ENCODE measurements around the gene KCNK4.
"Not testable (repeated sequence)": the region's sequence is repeated elsewhere in the genome, so short reads cannot be mapped to it uniquely, and the experiment has no call there.

KCNK4 gene

DNA sequence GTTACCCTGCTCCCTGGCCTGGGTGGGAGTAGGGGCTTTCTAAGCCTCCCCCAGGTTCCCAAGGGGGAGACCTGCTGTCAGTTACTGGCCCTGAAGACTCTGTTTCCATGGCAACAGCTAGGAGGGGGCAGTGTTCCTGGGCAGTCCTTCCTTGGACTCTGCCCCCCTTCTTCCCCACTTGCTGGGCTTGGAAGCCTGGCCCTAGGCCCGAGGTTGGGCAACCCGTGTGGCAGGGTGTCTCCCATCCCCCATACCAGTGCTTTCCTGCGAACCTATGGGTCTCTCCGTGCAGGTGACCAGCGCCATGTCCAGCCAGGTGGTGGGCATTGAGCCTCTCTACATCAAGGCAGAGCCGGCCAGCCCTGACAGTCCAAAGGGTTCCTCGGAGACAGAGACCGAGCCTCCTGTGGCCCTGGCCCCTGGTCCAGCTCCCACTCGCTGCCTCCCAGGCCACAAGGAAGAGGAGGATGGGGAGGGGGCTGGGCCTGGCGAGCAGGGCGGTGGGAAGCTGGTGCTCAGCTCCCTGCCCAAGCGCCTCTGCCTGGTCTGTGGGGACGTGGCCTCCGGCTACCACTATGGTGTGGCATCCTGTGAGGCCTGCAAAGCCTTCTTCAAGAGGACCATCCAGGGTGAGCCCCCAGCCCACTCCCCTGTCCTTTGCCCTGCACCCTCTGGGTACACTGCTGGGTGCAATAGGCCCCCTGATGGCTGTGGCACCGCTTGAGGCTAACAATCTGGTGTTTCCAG, 15.9 kb downstream of the KCNK4 start:
- DNase-seq (ENCODE audit: low read depth): peak; percentile 59

DNA sequence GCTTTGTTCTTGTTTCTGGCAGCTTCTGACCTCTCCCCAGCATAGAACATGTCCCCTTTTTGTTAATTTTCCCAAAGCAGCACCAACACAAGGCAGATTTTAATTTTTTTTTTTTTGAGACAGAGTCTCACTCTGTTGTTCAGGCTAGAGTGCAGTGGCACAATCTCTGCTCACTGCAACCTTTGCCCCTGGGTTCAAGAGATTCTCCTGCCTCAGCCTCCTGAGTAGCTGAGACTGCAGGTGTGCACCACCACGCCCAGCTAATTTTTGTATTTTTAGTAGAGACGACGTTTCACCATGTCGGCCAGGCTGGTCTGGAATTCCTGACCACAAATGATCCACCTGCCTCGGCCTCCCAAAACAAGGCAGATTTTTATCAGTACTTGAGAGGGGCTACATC, 16.7 kb downstream of the KCNK4 start:
- not testable (repeated sequence) for DNase-seq (ENCODE audit: low read depth)

DNA sequence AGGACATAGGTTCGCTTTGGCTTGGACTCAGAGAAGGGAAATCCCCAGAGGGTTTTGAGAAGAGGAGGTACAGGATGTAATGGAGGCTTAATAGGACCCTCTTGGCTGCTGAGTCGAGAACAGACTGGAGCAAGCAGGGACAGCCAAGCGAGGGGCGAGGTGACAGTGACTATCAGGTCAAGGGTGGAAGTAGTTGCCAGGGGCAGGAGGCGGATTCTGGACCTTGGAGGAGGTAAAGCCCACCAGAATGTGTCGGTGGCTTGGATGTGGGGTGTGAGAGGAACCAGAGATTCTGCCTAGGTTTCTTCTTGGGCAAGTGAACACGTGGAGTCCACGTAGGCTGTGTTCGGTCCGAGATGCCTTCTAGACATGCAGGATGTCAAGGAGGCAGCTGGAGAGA, 21.8 kb downstream of the KCNK4 start:
- no peak for DNase-seq (ENCODE audit: low read depth)

DNA sequence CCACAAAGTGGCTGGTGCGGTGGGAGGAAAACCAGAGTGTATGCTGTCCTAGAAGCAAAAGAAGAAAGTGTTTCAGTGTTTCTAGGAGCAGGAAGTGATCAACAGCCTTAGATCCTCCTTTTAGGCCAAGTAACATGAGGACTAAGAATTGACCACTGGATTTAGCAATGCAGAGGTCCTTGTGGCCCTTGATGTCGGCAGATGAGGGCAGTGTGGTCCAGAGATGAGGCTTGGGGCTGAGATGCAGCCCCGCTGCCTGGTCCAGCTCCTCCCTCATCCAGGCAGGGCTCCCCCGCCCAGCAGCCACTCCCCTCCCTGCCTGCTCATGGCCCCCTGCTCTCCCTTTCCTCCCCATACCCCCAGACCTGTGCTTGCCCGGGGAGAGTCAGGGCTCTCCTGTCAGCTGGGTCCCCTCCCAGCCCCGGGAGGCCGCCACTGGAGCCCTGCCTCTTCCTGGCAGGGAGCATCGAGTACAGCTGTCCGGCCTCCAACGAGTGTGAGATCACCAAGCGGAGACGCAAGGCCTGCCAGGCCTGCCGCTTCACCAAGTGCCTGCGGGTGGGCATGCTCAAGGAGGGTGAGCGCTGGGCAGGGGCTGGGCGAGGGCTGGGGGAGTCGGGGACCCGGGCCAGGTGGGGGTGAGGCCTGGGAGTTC, 22.5 kb downstream of the KCNK4 start:
- peak; percentile 50 for DNase-seq (ENCODE audit: low read depth)

DNA sequence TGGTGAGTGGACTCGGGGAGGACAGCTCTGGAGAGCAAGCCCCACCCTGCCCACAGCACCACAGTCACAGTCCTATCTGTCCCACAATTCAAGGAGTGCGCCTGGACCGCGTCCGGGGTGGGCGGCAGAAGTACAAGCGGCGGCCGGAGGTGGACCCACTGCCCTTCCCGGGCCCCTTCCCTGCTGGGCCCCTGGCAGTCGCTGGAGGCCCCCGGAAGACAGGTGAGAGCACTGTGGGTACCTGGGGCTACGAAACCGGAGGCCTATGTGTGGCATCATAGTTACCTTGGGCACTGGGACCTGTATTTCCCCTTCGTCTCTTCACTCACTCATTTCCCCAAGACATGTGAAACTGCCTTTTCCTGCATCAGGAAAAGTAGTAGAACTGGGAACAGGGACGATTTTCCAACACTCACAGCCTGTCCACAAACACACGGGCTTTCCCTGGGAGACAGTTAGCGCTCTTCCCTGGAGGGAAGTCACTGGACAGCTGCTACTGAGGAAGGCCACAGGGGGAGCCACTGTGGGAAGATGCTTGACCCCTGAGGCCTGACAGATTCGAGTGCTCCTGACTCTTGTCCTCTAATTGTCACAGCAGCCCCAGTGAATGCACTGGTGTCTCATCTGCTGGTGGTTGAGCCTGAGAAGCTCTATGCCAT, 23.2 kb downstream of the KCNK4 start:
- no peak for DNase-seq (ENCODE audit: low read depth)

DNA sequence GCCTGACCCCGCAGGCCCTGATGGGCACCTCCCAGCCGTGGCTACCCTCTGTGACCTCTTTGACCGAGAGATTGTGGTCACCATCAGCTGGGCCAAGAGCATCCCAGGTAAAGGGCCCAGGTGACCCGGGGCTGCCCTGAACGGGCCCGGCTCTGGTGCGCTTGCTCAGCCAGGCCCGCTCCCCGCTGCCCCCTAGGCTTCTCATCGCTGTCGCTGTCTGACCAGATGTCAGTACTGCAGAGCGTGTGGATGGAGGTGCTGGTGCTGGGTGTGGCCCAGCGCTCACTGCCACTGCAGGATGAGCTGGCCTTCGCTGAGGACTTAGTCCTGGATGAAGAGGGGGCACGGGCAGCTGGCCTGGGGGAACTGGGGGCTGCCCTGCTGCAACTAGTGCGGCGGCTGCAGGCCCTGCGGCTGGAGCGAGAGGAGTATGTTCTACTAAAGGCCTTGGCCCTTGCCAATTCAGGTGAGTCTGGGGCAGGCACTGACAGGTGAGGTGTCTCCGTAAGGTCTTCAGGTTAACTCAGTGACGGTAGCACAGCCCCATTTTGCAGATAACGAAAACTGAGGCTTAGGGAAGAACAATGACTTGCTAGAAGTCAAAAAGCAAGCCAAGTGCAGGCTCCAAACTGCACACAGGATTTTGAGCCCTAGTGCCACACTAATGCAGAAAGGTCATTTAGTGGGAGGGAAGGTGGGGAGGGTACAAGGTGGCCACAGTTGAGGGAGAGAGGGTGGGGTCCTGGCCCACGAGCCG, 23.9 kb downstream of the KCNK4 start:
- DNase-seq (ENCODE audit: low read depth): no peak

DNA sequence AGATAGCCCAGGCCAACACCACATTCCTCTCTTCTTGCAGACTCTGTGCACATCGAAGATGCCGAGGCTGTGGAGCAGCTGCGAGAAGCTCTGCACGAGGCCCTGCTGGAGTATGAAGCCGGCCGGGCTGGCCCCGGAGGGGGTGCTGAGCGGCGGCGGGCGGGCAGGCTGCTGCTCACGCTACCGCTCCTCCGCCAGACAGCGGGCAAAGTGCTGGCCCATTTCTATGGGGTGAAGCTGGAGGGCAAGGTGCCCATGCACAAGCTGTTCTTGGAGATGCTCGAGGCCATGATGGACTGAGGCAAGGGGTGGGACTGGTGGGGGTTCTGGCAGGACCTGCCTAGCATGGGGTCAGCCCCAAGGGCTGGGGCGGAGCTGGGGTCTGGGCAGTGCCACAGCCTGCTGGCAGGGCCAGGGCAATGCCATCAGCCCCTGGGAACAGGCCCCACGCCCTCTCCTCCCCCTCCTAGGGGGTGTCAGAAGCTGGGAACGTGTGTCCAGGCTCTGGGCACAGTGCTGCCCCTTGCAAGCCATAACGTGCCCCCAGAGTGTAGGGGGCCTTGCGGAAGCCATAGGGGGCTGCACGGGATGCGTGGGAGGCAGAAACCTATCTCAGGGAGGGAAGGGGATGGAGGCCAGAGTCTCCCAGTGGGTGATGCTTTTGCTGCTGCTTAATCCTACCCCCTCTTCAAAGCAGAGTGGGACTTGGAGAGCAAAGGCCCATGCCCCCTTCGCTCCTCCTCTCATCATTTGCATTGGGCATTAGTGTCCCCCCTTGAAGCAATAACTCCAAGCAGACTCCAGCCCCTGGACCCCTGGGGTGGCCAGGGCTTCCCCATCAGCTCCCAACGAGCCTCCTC, 24.8 kb downstream of the KCNK4 start:
- not testable (repeated sequence) for DNase-seq (ENCODE audit: low read depth)

DNA sequence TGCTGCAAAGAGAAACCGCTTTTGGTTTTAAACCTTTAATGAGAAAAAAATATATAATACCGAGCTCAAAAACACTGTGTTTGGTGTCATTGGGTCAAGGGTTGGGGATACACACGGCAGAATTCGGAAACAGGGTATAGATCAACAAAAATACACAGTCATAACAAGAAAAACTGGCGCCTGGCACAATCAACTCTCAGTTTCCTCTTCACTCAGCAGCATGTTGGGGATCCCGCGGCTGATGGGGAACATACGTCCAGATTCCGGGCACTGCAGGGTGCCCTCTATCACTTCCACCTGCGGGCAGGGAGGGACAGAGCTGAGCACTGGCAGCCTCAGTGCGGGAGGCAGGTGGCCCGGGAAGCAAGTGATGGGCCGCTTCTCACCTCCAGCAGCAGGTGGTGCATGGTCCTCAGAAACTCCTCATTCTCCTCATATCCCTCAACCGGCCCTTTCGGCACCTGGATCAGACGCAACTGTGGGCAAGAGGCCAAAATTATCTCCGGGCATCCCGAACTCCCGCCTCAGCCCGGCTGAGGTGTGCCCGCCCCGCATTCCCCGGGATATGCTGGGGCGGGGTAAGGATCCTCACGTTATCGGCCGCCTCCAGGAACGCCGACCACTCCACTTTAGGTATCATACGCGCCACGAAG, 25.7 kb downstream of the KCNK4 start:
- no peak for DNase-seq (ENCODE audit: low read depth)

DNA sequence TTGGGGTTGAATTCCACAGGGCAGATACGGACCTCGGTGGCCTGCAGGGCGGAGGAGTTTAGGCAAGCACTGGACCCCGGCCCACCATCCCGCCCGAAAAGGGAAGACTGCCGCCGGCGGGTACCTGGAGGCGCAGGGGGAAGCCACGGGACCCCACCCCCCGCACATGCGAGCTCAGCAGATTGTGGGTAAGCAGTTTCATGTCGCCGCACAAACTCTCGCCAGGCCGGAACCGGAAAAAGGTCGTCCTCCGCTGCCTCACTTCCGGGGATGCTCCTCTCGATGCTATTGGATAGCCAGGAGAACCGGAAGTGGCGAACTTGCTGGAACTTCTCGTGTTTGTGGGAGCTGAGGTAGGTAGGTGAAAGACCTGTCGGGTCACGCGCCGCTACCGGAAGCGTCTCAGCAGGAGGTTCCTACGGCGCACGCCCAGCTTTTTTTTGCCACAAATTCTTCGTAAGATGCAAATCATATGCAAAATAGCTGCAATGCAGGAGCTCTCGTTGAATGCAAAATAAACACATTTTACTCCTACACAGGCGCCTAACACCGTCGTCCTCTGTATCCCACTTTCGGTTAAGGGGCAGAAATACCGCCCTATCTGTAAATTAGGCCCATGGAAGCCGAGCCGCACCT, 26.3 kb downstream of the KCNK4 start, which contains the start of gene TRMT112:
Gene TRMT112 (minus strand): TSS at position 235 of the 636 bp plus-strand sequence. CDS start 33 bp downstream, at position 202.
- peak; percentile 96 for DNase-seq (ENCODE audit: low read depth)

DNA sequence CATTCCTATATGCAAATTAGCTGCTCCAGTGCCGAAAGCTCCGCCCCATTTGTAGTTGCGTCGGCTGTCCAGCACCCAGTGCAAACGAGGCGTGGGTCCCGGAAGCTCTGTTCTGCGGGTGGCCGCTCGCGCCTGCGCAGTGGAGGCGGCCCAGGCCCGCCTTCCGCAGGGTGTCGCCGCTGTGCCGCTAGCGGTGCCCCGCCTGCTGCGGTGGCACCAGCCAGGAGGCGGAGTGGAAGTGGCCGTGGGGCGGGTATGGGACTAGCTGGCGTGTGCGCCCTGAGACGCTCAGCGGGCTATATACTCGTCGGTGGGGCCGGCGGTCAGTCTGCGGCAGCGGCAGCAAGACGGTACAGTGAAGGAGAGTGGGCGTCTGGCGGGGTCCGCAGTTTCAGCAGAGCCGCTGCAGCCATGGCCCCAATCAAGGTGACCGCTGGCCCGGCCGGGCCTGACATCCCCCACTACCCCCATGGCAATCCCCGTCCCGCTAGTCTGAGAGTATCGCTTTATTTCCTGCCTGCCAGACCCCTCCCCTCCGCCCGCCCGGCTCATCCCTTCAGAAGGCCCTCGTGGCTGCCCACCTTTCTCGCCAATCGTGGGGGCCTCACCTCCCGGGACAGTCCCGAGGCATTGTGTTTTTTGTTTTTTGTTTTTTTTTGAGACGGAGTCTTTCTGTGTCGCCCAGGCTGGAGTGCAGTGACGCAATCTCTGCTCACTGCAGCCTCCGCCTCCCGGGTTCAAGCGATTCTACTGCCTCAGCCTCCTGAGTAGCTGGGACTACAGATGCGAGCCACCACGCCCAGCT, 27.1 kb downstream of the KCNK4 start, which contains the start of gene PRDX5:
Gene PRDX5 (plus strand): TSS at position 161 of the 805 bp plus-strand sequence. CDS start 95 bp downstream, at position 256.
- peak; percentile 97 for DNase-seq (ENCODE audit: low read depth)

DNA sequence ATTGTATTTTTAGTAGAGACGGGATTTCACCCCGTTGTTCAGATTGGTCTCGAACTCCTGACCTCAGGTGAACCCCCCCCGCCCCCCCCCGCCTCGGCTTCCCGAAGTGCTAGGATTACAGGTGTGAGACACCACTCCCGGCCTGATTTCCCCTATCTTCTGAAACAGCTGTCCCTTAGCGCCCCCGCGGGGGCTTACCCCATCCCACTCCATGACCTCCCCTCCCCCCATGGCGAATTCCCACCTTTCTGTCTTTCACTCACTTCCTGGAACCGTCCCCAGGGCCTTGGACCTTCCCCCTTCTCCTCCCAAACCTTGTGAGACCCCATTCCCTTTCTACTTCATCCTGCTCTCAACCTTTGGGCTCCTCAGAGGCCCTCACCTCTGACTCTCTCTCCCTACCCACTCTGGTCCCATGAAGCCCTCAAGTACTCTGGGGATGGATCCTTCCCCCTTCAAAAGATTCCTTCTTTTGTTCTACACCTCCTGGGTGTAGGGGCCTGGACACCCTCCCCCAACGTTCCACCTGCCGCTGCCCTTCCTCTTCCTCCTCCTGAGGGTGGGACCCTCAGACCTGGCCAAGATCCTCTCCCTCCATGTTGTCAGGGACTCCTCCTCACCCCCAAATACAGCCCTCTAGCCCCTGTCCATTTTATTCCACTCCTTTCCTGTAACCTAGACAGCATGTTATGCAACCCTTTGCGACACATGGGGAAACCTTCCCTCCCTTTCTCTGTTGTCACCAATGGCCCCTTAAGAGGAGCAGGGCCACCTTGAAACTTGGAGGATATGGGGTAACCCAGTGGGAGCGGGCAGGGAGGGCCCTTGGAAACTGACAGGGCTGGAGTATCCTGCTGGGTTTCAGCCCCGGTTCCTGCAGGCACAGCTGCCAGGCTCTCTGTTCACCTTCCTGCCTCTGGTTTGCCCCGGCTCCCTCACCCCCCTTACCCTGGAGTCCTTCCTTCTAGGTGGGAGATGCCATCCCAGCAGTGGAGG, 28.0 kb downstream of the KCNK4 start:
- no peak for DNase-seq (ENCODE audit: low read depth)

DNA sequence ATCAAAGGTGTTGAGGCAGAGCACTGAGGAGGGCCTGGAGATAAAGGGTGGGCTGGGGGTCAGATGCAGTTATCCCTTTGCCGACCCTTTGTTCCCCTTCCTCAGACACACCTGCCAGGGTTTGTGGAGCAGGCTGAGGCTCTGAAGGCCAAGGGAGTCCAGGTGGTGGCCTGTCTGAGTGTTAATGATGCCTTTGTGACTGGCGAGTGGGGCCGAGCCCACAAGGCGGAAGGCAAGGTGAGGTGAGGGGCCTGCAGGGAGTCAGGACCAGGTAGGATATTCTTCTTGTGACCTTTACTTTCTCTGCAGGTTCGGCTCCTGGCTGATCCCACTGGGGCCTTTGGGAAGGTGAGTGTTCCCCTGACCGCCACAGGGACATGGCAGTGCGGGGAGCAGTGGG, 29.5 kb downstream of the KCNK4 start:
- no peak for DNase-seq (ENCODE audit: low read depth)

DNA sequence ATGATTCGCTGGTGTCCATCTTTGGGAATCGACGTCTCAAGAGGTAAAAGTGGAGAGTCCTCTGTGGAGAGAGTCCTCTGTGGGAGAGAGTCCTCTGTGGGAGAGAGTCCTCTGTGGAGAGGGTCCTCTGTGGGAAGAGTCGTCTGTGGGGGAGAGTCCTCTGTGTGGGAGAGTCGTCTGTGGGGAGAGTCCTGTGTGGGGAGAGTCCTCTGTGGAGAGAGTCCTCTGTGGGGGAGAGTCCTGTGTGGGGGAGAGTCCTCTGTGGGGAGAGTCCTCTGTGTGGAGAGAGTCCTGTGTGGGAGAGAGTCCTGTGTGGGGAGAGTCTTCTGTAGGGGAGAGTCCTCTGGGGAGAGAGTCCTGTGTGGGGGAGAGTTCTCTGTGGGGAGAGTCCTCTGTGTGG, 29.9 kb downstream of the KCNK4 start:
- no peak for DNase-seq (ENCODE audit: low read depth)

DNA sequence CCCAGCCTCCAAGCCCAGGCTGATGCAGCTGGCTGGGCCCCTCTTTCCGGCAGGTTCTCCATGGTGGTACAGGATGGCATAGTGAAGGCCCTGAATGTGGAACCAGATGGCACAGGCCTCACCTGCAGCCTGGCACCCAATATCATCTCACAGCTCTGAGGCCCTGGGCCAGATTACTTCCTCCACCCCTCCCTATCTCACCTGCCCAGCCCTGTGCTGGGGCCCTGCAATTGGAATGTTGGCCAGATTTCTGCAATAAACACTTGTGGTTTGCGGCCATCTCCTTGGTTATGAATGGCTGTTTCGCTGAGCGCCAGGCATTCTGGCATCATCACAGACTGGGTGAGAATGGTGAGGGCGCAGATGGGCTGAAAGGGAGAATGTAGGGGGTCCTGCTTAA, 30.4 kb downstream of the KCNK4 start:
- no peak for DNase-seq (ENCODE audit: low read depth)

DNA sequence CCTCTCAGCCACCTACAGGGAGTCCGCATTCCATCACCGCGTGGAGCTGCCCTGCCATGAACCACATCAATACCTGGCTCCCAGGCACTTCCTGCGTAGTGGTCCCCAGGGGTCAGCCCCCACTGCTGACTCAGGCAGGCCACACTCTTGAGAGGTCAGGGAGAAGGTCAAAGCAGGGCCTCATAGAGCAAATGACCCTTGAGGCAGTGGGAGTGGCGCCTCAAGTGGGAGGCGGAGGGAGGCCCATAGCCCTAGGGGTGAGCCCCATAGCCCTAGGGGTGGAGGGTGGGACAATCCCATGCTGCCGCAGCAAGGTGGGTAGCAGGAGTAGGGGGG, 31.8 kb downstream of the KCNK4 start:
- DNase-seq (ENCODE audit: low read depth): no peak

DNA sequence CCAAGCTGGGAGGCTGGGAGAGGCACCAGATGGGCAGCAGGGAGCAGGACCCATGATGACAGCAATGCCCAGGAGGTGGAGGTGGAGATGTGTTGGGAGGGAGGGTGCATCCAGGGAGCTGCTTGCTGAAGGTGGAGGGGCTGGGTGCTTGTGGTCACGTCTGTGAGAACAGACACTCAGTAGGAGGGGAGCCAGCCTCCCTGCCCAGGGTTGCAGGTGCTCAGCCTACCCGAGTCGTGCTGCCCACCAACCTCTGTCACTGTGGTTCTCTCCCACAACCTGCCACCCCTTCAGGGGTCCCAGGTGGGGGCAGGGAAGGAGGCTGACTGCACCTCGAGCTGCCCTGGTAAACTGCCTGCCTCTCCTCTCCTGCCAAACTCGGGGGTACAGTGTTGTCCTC, 32.3 kb downstream of the KCNK4 start:
- no peak for DNase-seq (ENCODE audit: low read depth)

DNA sequence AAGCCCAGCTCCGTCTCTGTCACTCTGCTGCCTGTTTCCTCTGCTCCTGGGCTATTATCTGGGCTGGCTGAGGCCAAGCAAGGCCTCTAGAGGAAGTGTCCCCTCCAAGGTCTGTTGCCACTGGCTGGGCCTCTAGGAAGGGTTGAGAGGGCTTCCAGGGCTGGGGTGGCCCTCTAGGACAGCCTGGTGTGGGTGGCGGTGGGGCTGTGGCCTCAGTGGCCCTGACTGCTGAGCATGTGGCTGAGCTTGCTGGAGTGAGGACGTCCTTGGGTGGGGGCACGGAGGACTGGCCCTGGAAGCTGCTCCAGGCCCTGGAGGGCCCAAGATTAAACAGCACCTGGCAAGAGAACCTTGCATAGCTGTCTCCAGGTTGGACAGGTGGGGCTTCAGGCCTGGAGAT, 32.9 kb downstream of the KCNK4 start:
- DNase-seq (ENCODE audit: low read depth): not testable (repeated sequence)
